Astrocyte of the spinal cord (primary cell): Measurements from ENCODE around the gene BMP8A.
"Not testable (repeated sequence)": the region's sequence is repeated elsewhere in the genome, so short reads cannot be mapped to it uniquely, and the experiment has no call there.

Experiments
- DNase-seq: peaks from one replicate; pipeline ENCODE4 v3.0.0; 2011; ENCODE audit warnings: low read depth, low spot score
- H3K4me3 ChIP-seq: 2 replicates; pipeline ENCODE4 v1.5.1; 2011; ENCODE audit warnings: low read depth, mild to moderate bottlenecking, low read length, moderate library complexity
- in situ Hi-C: cut with HindIII; loops from 2 replicates; pipeline ENCODE4 v1.10.0; 2017; ENCODE audit warnings: low sequenced_read_pairs
- TF ChIP-seq, protein P1 (sequence below): IDR thresholded peaks from 2 replicates; pipeline ENCODE4 v1.5.1; 2012; ENCODE audit warnings: low read depth, mild to moderate bottlenecking, low read length, inconsistent platforms

Gene BMP8A

DNA sequence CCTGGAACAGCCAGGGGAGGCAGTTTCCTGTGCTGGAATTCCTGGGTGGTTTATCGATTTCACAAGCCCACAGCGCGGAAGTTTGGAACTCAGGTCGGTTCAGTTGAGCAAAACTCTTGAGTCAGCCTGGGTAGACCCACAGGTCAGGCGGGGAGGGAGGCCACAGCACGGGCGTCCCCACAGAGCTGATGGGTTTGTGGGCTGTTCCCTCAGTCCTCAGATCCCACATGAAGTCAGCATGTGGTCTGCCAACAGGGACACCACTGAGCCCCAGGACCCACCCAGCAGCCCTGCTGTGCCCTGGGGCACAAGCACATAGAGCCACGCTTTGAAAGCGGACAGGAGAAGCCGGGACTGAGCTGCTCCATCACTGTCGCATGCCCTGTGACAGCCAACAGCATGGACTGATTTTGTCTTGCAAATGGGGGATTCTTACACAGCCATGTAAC lies 17.4 kb downstream of the BMP8A start:
- H3K4me3 ChIP-seq: no peak overlapping the region
- peak; percentile 13 for DNase-seq
- in situ Hi-C loops: no loop called here
- TF ChIP-seq, protein P1, sequence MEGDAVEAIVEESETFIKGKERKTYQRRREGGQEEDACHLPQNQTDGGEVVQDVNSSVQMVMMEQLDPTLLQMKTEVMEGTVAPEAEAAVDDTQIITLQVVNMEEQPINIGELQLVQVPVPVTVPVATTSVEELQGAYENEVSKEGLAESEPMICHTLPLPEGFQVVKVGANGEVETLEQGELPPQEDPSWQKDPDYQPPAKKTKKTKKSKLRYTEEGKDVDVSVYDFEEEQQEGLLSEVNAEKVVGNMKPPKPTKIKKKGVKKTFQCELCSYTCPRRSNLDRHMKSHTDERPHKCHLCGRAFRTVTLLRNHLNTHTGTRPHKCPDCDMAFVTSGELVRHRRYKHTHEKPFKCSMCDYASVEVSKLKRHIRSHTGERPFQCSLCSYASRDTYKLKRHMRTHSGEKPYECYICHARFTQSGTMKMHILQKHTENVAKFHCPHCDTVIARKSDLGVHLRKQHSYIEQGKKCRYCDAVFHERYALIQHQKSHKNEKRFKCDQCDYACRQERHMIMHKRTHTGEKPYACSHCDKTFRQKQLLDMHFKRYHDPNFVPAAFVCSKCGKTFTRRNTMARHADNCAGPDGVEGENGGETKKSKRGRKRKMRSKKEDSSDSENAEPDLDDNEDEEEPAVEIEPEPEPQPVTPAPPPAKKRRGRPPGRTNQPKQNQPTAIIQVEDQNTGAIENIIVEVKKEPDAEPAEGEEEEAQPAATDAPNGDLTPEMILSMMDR: no peak

DNA sequence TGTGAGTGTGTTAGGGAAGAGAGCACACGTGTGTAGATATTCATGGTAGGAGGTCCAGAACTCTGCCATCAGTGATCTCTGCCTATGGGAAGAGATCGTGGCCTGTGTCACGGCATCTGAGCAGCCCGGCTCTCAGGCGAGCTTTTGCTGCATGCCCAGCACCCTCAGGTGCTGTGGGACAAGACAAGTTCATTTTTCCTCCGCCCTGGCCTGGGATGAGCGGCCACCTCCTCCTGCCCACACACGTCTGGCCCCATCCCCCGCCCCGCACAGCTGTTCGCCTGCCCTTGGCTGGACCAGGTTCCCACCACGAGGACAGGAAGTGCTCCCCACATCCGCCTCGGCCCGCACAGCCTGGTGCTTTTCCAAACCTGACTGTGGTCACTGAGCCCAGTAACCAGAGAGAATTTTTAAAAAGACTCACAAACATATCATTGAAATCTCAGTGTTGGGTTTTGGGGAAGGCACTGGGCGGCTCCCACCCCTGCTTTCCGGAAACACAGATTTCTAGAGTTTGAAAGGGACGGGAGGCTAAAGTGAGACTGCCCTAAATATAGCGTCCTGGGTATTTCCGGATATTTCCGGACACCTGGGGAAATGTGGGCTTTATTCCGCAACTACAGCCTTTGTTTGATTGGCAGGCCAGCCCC lies 18.0 kb downstream of the BMP8A start:
- TF ChIP-seq, protein P1: no peak
- in situ Hi-C loops: no loop called here
- peak; percentile 21 for DNase-seq
- H3K4me3 ChIP-seq: no peak overlapping the region

DNA sequence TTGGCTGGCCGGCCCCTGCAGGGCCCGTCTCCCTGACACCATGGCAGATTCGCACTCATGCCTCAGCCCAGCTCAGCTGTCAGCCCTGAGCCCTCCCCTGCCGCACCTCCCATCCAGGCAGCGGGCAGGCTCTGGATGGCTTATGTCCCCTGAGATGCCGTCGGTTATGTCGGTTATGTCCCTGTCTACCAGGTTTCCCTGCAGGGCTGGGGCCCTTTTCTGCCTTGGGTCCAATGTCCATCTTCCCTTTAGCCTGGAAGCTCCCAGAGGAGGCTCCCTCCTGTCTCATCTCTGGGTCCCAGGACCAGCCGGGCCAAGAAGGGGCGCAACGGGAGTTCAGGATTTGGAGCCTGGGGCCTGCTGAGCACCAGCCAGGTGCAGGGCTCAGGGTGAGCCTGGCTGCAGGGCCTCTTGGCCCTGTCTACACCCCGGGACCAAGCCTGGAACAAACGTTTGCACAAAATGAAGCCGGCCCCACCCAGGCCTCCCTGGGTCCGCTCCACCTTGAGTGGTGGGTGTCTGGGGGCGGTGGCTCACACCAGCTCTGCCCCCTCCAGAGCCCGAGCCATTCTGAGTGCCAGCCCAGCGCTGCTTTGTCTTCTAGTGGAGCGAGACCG lies 19.2 kb downstream of the BMP8A start:
- in situ Hi-C loops, H3K4me3 ChIP-seq, DNase-seq: not testable (repeated sequence)

DNA sequence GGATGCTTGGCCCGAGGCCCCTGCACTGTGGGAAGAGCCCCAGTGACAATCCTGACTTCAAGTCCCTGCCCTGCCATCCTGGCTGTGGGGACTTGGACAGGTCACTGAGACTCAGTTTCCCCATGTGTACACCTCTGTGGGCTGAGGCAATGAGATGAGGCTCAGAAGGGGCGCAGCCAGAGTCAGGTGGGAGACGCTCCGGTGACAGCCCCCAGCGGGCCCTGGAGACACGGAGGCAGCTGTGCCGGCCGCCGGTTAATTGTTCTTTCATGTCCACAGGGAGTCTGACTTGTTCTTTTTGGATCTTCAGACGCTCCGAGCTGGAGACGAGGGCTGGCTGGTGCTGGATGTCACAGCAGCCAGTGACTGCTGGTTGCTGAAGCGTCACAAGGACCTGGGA lies 20.0 kb downstream of the BMP8A start:
- H3K4me3 ChIP-seq, DNase-seq, in situ Hi-C loops: not testable (repeated sequence)

DNA sequence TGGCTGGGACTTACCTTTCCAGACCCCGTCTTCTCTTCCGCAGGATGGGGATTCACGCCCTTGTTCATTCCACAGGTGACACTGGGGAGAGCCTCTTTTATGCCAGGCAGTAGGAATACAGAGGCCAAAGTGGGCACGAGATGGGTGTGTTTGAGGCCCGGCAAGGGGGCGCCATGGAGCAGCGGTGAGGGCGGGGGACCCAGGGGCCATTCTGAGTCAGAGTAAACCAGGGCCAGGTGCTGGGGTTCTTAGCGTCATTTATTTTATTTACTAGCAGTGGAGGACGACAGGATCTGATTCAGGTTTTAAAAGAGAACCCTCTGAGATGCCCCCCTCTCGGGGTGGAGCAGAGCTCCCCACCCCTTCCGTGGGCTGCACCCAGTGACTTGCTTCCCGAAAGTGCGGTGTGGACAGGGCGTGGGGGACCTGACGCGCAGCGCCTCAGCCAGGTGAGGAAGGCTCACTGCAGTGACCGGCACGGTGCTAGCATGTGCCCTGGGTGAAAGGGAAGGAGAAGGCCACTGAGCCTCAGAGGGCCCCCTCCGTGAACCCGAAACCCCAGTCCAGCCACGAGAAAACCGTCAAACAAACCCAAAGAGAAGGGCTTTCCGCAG lies 20.9 kb downstream of the BMP8A start:
- H3K4me3 ChIP-seq, DNase-seq, in situ Hi-C loops: not testable (repeated sequence)

DNA sequence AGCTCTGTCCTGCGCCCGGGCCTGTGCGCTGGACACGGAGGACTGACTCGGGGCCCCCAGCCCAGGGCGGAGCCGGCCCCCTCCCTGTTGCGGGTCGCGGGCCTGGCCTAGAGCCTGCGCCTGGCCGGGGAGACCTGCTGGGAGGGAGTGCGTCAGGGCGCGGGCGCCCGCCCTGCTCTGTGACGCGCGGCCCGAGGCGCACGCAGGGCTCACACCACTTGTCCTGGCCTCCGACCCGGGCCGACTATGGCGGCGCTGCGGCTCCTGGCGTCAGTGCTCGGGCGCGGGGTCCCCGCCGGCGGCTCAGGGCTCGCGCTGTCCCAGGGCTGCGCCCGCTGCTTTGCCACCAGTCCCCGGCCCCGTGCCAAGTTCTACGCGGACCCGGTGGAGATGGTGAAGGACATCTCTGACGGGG lies 23.3 kb downstream of the BMP8A start:
- in situ Hi-C loops: not testable (repeated sequence)
- DNase-seq: peak; percentile 14
- H3K4me3 ChIP-seq: peak overlapping the region; percentile 10

DNA sequence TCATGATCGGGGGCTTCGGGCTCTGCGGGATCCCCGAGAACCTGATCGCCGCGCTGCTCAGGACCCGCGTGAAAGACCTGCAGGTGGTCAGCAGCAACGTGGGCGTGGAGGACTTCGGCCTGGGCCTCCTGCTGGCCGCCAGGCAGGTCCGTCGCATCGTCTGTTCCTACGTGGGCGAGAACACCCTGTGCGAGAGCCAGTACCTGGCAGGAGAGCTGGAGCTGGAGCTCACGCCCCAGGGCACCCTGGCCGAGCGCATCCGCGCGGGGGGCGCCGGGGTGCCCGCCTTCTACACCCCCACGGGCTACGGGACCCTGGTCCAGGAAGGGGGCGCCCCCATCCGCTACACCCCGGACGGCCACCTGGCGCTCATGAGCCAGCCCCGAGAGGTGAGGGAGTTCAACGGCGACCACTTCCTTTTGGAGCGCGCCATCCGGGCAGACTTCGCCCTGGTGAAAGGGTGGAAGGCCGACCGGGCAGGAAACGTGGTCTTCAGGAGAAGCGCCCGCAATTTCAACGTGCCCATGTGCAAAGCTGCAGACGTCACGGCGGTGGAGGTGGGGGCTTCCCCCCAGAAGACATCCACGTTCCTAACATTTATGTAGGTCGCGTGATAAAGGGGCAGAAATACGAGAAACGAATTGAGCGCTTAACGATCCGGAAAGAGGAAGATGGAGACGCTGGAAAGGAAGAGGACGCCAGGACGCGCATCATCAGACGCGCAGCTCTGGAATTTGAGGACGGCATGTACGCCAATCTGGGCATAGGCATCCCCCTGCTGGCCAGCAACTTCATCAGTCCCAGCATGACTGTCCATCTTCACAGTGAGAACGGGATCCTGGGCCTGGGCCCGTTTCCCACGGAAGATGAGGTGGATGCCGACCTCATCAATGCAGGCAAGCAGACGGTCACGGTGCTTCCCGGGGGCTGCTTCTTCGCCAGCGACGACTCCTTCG lies 24.0 kb downstream of the BMP8A start:
- in situ Hi-C loops: not testable (repeated sequence)
- peak overlapping the region; percentile 40 for H3K4me3 ChIP-seq
- DNase-seq: peak; percentile 46

DNA sequence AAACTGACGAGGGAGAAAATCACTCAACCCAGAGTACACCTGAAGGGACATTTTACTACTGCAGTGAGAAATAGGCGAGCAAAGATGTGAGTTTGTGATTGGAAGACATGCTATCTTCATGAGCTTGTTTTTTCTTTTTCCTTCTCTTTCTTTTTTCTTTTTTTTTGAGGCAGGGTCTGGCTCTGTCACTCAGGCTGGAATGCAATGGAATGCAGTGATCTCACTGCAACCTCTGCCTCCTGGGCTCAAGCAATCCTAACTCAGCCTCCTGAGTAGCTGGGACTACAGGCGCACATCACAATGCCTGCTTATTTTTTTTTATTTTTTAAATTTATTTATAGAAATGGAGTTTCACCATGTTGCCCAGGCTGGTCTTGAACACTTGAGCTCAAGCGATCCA lies 25.4 kb downstream of the BMP8A start:
- in situ Hi-C loops, H3K4me3 ChIP-seq, DNase-seq: not testable (repeated sequence)

DNA sequence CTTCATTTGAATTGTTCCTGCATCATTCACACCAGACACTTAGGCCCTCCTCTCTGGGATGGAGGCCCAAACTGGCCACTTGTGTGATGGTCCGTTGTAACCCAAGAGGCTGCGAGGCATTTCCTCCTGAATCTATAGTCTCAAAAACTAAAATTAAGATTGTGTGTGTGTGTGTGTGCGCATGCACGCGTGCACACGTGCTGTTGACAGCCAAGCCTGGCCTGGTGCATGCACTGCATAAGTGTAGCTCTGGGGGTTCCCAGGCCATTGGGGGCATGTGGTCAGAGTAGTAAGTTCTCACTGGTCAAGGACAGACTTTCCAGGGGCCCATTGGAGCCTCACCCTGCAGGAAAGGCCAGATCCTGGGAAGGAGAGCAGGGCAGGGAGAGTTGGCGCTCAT lies 26.5 kb downstream of the BMP8A start:
- in situ Hi-C loops, DNase-seq, H3K4me3 ChIP-seq: not testable (repeated sequence)

DNA sequence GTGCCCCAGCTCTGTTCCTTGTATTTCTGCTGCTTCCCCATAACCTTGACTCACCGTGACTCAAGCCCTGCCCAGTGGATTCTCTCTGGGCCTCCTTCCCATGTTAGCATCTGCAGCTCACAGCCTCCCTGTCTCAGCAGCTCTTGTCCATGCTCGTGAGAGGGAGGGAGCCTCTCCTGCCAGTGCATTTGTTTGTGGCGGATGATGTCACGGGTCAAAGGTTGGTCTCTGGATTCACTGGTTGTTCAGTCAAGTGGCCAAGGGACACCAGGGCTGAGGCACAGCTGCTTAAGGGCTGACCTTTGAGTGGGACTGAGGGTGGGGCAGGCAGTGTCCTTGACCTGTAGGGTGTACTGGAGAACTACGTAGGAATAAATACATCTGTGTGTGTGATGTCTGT lies 27.9 kb downstream of the BMP8A start:
- in situ Hi-C loops, H3K4me3 ChIP-seq, DNase-seq: not testable (repeated sequence)

DNA sequence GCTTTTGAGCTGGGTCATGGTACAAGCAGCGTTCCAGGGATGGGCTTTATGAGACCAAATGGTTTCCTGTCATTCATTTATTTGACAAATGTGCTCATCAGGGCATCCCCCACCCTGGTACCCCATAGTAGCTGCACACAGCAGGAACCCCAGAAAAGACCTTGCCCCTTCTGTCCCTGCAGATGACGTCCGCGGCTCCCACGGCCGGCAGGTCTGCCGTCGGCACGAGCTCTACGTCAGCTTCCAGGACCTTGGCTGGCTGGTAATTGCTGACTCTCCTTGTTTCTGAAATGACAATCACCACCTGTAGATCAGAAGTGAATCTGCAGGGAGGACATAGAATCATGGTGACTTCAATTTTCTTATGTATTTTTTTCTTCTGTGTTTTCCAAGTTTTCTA lies 30.8 kb downstream of the BMP8A start:
- in situ Hi-C loops, DNase-seq, H3K4me3 ChIP-seq: not testable (repeated sequence)
